SK-N-SH treated with all-trans-retinoic acid at 6 μM for 48 hours (cell line): ENCODE measurements around the gene GIN1.

Experiments
- ARNTL ChIP-seq: fragments of 450-650 bp; formaldehyde crosslinking; IDR thresholded peaks from 2 replicates; pipeline ENCODE4 v1.5.0; 2020; ENCODE audit warnings: low read depth, mild to moderate bottlenecking, moderate library complexity, borderline replicate concordance
- CREB5 ChIP-seq: fragments of 250-450 bp; sonication (Bioruptor Pico); IDR thresholded peaks from 2 replicates; pipeline ENCODE4 v1.5.1; 2020; ENCODE audit warnings: low read depth, mild to moderate bottlenecking, moderate library complexity
- ISL1 ChIP-seq: fragments of 250-450 bp; sonication (Bioruptor Pico); IDR thresholded peaks from 2 replicates; pipeline ENCODE4 v2.1.2; 2022; ENCODE audit warnings: mild to moderate bottlenecking, moderate library complexity
- OSR1 ChIP-seq: fragments of 250-450 bp; sonication (Bioruptor Pico); IDR thresholded peaks from 2 replicates; pipeline ENCODE4 v1.8.0; 2022; ENCODE audit warnings: moderate library complexity, mild to moderate bottlenecking, inconsistent platforms
- PATZ1 ChIP-seq: fragments of 250-450 bp; sonication (Bioruptor Pico); IDR thresholded peaks from 2 replicates; pipeline ENCODE4 v1.8.0; 2020; ENCODE audit warnings: mild to moderate bottlenecking, moderate library complexity, borderline replicate concordance
- POU6F1 ChIP-seq: fragments of 250-450 bp; sonication (Bioruptor Pico); IDR thresholded peaks from 2 replicates; pipeline ENCODE4 v1.8.0; 2021; ENCODE audit warnings: low read depth, mild to moderate bottlenecking, moderate library complexity, borderline replicate concordance
- RARB ChIP-seq: fragments of 250-450 bp; sonication (Bioruptor Pico); IDR thresholded peaks from 2 replicates; pipeline ENCODE4 v1.8.0; 2021; ENCODE audit warnings: mild to moderate bottlenecking, moderate library complexity
- TCF4 ChIP-seq: fragments of 250-450 bp; sonication (Bioruptor Pico); IDR thresholded peaks from 2 replicates; pipeline ENCODE4 v1.8.0; 2021; ENCODE audit warnings: mild to moderate bottlenecking, moderate library complexity, borderline replicate concordance
- TOX ChIP-seq: fragments of 250-450 bp; sonication (Bioruptor Pico); IDR thresholded peaks from 2 replicates; pipeline ENCODE4 v1.8.0; 2021; ENCODE audit warnings: mild to moderate bottlenecking, moderate library complexity, borderline replicate concordance
- ZC3H10 ChIP-seq: fragments of 250-450 bp; sonication (Bioruptor Pico); IDR thresholded peaks from 2 replicates; pipeline ENCODE4 v1.5.1; 2021; ENCODE audit warnings: mild to moderate bottlenecking, moderate library complexity
- ZFP3 ChIP-seq: fragments of 250-450 bp; sonication (Bioruptor Pico); IDR thresholded peaks from 2 replicates; pipeline ENCODE4 v1.5.0; 2020; ENCODE audit warnings: mild to moderate bottlenecking, moderate library complexity

- no peak for TF ChIP-seq ZC3H10 (CRISPR knock-in tag)
- no peak for TF ChIP-seq CREB5 (CRISPR knock-in tag)
- TF ChIP-seq ARNTL (CRISPR knock-in tag): no peak
- no peak for TF ChIP-seq POU6F1 (CRISPR knock-in tag)
- no peak for TF ChIP-seq ISL1 (CRISPR knock-in tag)
- TF ChIP-seq TCF4 (CRISPR knock-in tag): no peak
- TF ChIP-seq ZFP3 (CRISPR knock-in tag): no peak
- no peak for TF ChIP-seq PATZ1 (CRISPR knock-in tag)
- TF ChIP-seq OSR1 (CRISPR knock-in tag): no peak
- no peak for TF ChIP-seq RARB (CRISPR knock-in tag)
- TF ChIP-seq TOX (CRISPR knock-in tag): no peak
Measured at GRCh38 chr5:103089272-103089671, 30.7 kb downstream of the GIN1 start.
